SK-N-SH treated with all-trans-retinoic acid at 6 μM for 48 hours (cell line): ENCODE measurements around the gene ASL.
"Not testable (repeated sequence)": the region's sequence is repeated elsewhere in the genome, so short reads cannot be mapped to it uniquely, and the experiment has no call there.

Experiments used
- ARNTL ChIP-seq: fragments of 450-650 bp; formaldehyde crosslinking; IDR thresholded peaks from 2 replicates; pipeline ENCODE4 v1.5.0; 2020; ENCODE audit warnings: low read depth, mild to moderate bottlenecking, moderate library complexity, borderline replicate concordance
- ESRRG ChIP-seq: fragments of 250-450 bp; sonication (Bioruptor Pico); IDR thresholded peaks from 2 replicates; pipeline ENCODE4 v1.6.1; 2021; ENCODE audit warnings: mild to moderate bottlenecking
- ISL1 ChIP-seq: fragments of 250-450 bp; sonication (Bioruptor Pico); IDR thresholded peaks from 2 replicates; pipeline ENCODE4 v2.1.2; 2022; ENCODE audit warnings: mild to moderate bottlenecking, moderate library complexity
- RARB ChIP-seq: fragments of 250-450 bp; sonication (Bioruptor Pico); IDR thresholded peaks from 2 replicates; pipeline ENCODE4 v1.8.0; 2021; ENCODE audit warnings: mild to moderate bottlenecking, moderate library complexity
- TOX ChIP-seq: fragments of 250-450 bp; sonication (Bioruptor Pico); IDR thresholded peaks from 2 replicates; pipeline ENCODE4 v1.8.0; 2021; ENCODE audit warnings: mild to moderate bottlenecking, moderate library complexity, borderline replicate concordance
- ZFP3 ChIP-seq: fragments of 250-450 bp; sonication (Bioruptor Pico); IDR thresholded peaks from 2 replicates; pipeline ENCODE4 v1.5.0; 2020; ENCODE audit warnings: mild to moderate bottlenecking, moderate library complexity
- ZFP30 ChIP-seq: fragments of 450-650 bp; formaldehyde crosslinking; IDR thresholded peaks from 2 replicates; pipeline ENCODE4 v1.5.0; 2022; ENCODE audit warnings: mild to moderate bottlenecking, moderate library complexity
- ZNF8 ChIP-seq: fragments of 450-650 bp; formaldehyde crosslinking; IDR thresholded peaks from 2 replicates; pipeline ENCODE4 v1.5.0; 2020; ENCODE audit warnings: mild to moderate bottlenecking, moderate library complexity
- TF ChIP-seq, protein P1 (sequence below): fragments of 250-450 bp; sonication (Bioruptor Pico); IDR thresholded peaks from 2 replicates; pipeline ENCODE4 v1.5.1; 2020; ENCODE audit warnings: low read depth, mild to moderate bottlenecking, moderate library complexity
- TF ChIP-seq, protein P2 (sequence below): fragments of 250-450 bp; sonication (Bioruptor Pico); IDR thresholded peaks from 2 replicates; pipeline ENCODE4 v1.8.0; 2020; ENCODE audit warnings: mild to moderate bottlenecking, moderate library complexity, borderline replicate concordance
- TF ChIP-seq, protein P3 (sequence below): fragments of 250-450 bp; sonication (Bioruptor Pico); IDR thresholded peaks from 2 replicates; pipeline ENCODE4 v1.5.0; 2020; ENCODE audit warnings: mild to moderate bottlenecking, moderate library complexity

DNA sequence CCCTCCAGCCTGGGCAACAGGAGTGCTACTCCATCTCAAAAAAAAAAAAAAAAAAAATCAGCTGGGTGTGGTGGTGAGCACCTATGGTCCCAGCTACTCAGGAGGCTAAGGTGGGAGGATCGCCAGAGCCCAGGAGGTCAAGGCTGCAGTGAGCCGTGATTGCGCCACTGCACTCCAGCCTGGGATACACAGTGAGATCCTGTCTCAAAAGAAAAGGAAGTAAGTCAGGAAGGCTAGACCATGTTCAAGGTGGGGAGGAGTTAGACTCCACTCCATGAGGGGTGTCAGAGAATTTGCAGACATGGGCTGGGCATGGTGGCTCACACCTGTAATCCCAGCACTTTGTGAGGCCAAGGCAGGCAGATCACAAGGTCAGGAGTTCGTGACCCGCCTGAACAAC lies 32.8 kb downstream of the ASL start:
- TF ChIP-seq TOX (CRISPR knock-in tag); RARB (CRISPR knock-in tag); ZNF8 (CRISPR knock-in tag); ZFP3 (CRISPR knock-in tag); ARNTL (CRISPR knock-in tag); ZFP30 (CRISPR knock-in tag); ISL1; ESRRG (CRISPR knock-in tag): not testable (repeated sequence)
- TF ChIP-seq, protein P1, sequence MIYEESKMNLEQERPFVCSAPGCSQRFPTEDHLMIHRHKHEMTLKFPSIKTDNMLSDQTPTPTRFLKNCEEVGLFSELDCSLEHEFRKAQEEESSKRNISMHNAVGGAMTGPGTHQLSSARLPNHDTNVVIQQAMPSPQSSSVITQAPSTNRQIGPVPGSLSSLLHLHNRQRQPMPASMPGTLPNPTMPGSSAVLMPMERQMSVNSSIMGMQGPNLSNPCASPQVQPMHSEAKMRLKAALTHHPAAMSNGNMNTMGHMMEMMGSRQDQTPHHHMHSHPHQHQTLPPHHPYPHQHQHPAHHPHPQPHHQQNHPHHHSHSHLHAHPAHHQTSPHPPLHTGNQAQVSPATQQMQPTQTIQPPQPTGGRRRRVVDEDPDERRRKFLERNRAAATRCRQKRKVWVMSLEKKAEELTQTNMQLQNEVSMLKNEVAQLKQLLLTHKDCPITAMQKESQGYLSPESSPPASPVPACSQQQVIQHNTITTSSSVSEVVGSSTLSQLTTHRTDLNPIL (CRISPR knock-in tag), result not testable (repeated sequence)
- TF ChIP-seq, protein P2, sequence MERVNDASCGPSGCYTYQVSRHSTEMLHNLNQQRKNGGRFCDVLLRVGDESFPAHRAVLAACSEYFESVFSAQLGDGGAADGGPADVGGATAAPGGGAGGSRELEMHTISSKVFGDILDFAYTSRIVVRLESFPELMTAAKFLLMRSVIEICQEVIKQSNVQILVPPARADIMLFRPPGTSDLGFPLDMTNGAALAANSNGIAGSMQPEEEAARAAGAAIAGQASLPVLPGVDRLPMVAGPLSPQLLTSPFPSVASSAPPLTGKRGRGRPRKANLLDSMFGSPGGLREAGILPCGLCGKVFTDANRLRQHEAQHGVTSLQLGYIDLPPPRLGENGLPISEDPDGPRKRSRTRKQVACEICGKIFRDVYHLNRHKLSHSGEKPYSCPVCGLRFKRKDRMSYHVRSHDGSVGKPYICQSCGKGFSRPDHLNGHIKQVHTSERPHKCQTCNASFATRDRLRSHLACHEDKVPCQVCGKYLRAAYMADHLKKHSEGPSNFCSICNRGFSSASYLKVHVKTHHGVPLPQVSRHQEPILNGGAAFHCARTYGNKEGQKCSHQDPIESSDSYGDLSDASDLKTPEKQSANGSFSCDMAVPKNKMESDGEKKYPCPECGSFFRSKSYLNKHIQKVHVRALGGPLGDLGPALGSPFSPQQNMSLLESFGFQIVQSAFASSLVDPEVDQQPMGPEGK, result not testable (repeated sequence)
- TF ChIP-seq, protein P3, sequence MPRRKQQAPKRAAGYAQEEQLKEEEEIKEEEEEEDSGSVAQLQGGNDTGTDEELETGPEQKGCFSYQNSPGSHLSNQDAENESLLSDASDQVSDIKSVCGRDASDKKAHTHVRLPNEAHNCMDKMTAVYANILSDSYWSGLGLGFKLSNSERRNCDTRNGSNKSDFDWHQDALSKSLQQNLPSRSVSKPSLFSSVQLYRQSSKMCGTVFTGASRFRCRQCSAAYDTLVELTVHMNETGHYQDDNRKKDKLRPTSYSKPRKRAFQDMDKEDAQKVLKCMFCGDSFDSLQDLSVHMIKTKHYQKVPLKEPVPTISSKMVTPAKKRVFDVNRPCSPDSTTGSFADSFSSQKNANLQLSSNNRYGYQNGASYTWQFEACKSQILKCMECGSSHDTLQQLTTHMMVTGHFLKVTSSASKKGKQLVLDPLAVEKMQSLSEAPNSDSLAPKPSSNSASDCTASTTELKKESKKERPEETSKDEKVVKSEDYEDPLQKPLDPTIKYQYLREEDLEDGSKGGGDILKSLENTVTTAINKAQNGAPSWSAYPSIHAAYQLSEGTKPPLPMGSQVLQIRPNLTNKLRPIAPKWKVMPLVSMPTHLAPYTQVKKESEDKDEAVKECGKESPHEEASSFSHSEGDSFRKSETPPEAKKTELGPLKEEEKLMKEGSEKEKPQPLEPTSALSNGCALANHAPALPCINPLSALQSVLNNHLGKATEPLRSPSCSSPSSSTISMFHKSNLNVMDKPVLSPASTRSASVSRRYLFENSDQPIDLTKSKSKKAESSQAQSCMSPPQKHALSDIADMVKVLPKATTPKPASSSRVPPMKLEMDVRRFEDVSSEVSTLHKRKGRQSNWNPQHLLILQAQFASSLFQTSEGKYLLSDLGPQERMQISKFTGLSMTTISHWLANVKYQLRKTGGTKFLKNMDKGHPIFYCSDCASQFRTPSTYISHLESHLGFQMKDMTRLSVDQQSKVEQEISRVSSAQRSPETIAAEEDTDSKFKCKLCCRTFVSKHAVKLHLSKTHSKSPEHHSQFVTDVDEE (CRISPR knock-in tag), result not testable (repeated sequence)
